HG02884 (cell line): Measurements from ENCODE around the gene RIC8B.
"Not testable (repeated sequence)": the region's sequence is repeated elsewhere in the genome, so short reads cannot be mapped to it uniquely, and the experiment has no call there.

ENCODE experiments used
- ATAC-seq: cut with Tn5 transposase; IDR thresholded peaks from one replicate; pipeline ENCODE4 v1.9.1; 2021; ENCODE audit warnings: mild to moderate bottlenecking, moderate library complexity; ENCODE audit not compliant: unreplicated experiment

Gene RIC8B, protein sequence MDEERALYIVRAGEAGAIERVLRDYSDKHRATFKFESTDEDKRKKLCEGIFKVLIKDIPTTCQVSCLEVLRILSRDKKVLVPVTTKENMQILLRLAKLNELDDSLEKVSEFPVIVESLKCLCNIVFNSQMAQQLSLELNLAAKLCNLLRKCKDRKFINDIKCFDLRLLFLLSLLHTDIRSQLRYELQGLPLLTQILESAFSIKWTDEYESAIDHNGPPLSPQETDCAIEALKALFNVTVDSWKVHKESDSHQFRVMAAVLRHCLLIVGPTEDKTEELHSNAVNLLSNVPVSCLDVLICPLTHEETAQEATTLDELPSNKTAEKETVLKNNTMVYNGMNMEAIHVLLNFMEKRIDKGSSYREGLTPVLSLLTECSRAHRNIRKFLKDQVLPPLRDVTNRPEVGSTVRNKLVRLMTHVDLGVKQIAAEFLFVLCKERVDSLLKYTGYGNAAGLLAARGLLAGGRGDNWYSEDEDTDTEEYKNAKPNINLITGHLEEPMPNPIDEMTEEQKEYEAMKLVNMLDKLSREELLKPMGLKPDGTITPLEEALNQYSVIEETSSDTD

DNA sequence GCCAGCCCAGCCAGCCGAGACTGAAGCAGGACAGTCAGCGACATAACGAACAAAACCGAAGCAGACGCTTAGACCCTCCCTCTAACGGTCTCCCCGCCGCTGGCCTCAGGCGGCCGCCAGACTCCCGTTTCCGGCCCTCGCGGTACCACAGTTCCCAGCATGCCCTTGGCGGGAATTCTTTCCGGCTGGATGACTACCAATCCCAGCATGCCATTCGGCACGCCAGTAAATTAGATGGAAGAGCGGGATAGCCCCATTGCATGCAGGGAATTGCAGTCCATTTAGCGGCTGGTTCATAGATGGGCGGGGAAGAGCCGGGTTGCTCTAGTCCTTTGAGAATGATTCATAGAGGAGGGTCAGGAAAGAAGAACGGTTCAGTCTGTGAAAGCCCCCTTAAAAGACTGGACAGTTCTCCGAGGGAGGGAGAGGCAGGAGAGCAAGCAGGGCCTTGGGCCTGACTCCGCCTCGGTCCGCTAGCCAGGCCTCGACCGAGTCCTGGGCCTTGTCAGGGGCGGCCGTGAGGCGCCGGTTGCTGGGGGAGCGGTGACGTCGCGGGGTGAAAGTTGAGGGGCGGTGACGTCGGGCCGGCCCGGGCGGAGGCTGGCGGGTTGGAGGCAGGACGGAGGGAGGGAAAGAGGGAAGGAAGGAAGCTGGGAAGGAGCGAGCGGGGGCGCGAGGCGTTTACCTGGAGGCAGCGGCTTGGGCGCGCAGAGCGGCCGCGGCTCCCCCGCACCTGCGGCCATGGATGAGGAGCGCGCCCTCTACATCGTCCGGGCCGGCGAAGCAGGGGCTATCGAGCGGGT lies at the start of gene RIC8B:
RIC8B (plus strand) TSS at position 678 of the 803 bp plus-strand sequence; CDS start at position 742, 64 bp downstream.
- ATAC-seq, result peak; percentile 81

DNA sequence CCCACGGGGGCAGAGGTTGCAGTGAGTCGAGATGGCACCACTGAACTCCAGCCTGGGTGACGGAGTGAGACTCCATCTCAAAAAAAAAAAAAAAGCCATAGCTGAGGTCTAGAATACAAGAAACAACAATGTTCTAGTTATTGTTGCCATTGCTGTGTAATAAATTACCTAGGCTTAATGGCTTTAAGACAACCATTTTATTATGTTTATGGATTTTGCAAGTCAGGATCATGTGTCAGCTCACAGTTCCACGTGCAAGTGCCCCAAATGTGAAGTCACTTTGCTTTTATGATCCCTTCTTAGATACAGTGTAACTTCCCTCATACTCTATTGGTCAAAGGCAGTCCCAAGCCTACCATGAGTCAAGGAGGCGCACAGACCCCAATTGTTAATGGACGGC lies 49.5 kb upstream of the RIC8B start:
- ATAC-seq, result no peak

DNA sequence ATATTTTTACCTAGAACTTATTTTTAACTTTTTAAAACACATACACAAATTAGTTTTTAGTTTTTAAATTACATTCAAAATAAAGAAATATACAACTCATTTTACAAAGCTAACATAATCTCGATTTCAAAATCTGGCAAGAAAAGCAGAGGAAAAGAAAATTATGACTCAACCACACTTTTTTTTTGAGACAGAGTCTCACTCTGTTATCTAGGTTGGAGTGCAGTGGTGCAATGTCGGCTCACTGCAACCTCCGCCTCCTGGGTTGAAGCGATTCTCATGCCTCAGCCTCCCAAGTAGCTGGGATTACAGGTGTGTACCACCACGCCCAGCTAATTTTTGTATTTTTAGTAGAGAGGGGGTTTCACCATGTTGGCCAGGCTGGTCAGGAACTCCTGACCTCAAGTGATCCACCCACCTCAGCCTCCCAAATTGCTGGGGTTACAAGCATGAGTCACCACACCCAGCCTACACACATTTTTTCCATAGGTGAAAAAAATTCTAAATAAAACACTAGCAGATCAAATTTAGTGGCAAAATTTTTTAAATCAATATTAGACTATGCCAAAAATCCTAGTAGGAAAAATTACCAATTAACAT lies 47.8 kb upstream of the RIC8B start:
- ATAC-seq, result not testable (repeated sequence)

DNA sequence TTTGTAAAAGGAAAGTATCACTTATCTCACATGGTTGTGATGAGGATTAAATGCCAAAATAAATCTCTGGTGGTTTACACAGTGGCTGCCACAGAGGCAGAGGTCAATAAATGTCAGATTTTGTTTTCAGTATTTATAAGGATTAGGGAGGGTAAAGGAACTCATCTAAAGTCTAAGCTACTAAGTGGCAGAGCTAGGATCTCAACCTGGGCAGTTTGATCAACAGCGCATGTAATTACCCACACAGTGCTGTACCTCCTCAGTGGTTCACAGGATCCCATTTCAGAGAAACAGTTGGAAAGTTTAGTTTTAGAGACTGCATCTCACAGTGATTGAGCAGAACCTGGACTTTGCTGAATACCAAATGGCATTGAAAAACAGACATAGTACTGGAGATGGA lies 44.9 kb upstream of the RIC8B start:
- ATAC-seq, result no peak

DNA sequence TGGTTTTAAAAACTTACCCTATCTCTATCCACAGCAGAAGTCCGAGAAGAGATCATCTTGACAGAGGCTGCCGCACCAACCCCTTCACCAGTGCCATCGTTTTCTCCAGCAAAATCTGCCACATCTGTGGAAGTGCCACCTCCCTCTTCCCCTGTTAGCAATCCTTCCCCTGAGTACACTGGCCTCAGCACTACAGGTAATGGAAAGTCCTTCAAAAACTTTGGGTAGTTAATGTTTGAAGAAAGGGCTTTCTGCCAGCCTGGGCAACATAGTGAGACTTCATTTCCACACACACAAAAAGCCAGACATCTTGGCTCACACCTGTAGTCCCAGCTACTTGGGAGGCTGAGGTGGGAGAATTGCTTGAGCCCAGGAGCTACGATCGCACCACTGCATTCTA lies 41.6 kb upstream of the RIC8B start:
- no peak for ATAC-seq

DNA sequence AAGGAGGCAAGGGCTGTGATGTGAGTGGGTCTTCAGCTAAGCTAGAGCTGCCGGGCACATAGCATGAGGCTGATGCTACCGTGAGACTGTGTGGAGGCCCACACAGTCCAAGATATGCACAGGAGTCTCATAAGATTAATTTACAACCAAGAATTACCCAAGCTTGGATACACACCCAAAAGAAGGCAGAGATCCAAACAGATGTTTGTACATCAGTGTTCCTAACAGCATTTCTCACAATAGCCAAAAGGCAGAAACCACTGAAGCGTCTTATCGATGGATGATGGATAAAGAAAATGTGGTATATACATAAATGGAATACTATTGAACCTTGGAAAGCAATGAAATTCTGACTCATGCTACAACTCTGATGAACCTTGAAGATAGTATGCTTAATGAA lies 40.8 kb upstream of the RIC8B start:
- ATAC-seq, result no peak

DNA sequence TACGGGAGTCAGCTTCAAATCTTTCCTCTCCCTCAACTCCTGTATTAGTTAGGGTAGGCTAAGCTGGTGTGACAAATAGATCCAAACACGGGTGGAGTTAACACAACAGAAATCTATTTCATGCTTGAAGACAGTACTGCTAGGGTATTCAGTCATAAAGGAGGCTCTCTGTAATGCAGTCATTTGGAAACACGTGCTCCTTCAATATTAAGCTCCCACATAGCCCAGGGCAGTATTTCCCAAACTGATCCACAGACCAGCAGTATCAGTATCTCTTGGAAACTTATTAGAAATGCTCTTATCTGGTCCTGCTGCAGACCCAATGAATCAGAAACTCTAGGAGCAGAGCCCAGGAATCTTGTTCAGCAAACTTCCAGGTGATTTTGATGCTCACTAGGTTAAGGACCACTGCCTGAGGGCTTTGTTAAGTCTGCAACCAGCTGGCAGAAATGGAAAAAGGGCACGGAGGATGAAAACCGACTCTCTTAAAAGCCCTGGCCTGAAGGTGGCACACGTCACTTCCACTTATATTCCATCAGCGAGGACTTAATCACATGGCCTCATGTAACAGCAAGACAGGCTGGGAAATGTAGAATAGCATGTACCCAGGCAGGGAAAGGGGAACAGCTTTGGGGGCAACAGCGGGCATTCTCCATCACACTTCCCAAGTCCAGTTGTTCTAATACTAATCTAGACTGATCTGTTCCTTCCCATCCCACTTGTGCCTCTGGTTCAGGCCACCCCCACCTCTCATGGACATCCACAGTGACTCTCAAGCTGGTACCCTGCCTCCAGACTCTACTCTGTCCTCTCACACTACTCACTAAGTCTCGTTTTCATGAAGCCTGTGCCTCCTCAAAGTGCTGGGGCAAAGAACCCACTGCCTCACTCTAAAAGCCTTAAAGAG lies 38.2 kb upstream of the RIC8B start:
- no peak for ATAC-seq

DNA sequence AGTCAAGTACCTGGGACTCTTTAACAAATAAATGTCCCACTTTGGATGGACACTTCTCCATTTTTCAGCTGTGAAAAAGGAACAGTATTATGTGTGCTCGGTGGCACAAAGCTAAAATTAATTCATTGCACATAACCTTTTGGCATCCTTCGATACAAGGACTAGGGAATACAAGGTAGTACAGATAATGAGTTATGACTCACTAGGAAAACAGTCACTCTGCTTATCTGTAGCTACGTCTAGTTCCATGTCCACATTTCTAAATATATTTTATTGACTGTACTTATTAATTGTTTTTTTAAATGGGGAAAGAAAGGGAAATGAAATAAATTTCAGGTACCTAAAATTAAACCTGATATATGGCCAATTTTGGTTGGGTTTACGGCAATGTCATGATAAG lies 35.2 kb upstream of the RIC8B start:
- no peak for ATAC-seq

DNA sequence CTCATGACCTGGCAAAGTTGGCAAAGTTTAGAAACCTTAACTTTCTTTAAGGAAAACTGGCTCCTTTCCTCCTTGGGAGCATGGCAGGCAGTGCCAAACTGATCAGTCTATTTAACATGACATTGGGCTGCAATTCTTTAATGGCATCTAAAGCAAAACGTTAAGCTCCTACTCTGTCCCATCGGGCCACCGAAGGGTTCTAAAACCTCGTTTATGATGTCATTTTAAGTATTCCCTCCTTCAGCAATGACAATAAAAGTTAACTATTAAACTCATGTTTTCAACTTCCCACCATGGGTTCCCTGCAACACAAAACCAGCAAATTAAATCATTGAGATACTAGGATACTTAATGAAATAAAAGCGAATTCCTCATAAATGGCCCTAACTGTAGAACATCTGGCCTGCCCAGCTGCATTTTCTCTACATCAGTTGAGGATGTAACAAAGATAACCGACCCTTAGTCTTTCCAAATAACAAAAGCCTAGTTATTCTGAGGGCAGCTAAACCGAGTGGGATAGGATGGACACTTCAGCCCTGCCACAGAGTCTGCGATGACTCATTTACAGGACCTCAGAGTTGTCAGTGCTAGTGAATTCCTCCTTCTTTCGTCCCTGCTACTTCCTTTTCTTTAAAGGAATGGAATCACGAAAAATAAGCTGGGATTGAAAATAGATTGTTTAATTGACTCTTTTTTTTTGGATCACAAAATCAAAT lies 34.5 kb upstream of the RIC8B start:
- ATAC-seq, result no peak

DNA sequence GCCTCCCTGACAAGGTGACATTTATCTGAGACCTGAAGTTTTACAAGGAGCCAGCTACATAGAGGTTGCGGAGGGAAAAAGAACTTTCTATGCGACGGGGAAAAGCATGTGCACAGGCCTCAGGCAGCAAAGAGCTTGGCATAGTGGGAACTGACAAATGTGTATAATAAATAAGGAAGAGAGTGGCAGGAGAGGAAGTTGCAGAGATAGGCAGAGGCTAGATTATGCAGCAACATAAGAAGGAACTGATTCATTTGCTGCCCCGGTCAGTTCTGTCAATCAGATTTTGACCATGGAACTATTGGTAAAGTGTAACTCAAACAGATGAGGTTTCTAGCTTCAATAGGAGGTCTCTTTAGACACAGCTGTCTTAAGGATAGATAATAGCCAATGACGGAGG lies 33.7 kb upstream of the RIC8B start:
- no peak for ATAC-seq

DNA sequence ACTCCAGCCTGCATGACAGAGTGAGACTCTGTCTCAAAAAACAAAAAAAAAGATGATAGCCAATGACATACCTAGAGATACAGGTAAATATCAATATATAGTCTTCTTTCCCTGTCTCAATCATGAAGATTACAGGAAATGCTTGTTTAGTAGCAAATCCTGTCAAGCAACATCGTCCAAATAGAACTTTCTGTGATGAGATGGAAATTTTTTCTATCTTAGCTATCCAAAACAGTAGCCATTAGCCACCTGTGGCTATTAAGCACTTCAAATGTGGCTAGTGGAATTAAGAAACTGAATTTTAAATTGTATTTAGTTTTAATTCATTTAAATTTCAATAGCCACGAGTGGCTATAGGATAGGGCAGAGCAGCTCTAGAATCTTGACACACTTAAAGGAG lies 33.2 kb upstream of the RIC8B start:
- no peak for ATAC-seq

DNA sequence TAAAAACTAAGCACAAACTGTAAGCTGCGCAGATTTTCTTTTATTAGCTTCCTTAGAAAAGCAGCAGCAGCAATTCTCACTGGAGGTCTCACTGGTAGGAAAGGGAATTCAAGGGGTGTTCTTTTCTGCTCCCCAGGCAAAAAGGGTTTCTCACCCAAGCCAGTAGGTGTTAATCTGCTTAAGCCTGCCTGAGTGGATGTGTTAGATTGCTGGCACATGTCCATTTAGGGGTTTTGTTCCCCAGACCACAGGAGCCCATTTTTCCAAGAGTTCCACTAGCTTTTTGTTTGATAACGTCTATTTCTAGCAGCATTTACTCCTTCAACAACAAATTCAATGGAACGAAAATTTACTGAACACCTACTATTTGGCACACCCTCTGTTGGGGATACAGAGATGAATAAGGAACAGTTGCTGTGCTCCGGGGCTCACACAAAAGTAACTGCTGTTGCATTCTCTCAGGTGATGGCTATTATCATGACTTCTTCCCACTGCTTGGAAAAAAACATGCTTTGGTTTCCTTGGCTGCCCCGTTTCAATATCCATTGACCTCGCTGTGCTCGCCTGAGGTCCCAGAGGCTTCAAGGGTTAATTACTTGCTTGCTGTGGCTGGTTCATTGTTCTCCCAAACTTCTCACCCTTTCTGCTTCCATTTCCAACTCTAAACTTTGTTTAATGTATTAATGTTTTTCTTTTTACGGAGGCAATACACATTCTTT lies 31.1 kb upstream of the RIC8B start:
- ATAC-seq, result no peak

DNA sequence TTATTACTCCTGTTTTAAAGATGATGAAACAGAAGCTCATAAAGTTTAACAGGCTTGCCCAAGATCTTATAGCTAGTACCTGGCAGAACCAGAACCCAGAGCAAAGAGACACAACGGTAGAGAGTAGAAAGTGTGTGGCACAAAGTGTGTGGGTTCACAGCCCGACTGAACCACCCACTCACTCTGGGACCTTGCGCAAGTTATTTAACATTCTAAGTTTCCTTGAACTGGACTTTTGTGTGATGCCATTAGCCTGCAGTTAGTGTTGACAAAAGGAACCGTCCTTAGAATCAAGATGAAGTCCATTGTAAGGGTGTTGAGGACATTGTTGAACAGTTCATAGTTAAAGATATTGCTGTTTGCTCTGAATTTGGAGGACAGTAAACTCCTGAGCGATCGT lies 29.9 kb upstream of the RIC8B start:
- ATAC-seq, result no peak

DNA sequence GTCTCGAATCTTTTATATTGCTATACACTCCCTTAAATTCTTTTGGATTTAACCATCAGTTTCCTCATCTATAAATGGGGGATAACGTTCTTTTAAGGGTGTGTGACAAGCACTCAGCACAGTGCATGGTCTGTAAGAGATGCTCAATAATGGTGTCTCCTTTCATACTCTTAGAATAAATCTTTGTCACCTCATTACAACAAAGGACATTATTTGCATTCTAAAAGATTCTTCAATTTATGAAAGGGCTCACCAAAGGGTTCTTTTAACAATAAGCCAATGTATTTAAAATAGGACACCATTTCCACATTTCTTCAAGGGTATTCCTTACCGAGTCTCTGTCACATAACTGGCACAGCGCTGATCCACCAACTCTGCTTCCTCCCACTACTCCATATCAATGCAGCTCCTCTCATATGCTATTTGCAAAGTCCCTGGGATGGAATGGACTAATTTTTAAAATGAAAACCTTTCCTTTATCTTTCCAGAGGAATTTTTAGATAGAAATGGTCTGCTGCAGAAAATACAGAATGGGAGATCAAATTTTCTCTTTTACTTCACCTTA lies 29.2 kb upstream of the RIC8B start:
- ATAC-seq, result no peak

DNA sequence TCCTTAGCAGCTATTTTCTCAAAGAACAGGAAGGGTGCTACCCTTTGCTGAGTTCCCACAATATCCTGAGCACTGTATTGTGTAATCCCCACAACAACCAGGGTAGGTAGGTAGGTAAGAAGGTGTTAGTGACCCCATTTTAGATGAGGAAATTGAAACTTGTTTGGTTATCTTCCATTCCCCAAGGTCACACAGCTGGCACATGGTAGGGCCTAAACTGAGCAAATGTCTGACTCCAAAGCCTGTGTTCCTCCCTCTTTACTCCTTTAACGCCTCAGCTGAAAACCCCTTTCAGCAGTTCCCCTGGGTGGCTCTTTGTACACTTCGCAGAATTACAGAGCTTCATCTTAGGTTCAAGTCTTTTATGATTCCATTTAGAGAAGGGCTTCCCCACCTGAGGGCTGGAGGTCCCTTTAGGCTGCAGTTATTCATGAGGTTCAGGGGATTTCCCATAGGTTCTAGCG lies 26.5 kb upstream of the RIC8B start:
- no peak for ATAC-seq

DNA sequence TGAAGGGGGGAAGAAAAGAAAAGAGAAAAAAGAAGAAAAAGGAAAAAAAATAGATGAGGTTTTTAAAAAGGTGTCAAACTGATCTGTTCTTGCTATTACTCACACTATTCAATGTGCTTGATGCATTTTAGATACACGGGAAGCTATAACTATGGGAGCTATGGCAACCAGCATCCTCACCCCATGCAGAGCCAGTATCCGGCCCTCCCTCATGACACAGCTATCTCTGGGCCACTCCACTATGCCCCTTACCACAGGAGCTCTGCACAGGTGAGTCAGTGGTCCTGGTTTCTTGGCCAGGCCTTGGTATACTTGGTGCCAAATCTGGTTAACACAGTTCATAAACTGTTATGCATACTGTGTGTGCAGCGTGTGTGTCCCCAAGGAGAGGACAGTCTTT lies 24.0 kb upstream of the RIC8B start:
- no peak for ATAC-seq

DNA sequence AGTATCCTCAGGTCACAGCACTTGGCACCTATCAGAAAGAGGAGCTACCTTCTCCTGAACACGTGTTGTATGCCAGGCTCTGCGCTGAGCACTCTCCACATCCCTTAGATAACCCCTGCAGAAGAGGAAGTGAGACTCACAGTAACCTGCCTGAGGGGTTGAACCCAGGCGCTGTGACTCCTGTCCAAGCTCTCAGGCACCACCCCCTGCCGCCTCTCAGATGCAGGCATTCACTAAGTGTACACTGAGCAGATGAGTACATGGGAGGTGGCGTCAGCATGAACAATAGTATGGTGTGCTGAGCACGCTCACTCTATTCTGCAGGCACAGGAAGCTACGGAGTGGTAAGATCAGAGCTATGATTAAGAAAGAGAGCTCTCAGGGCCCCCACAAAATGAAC lies 21.0 kb upstream of the RIC8B start:
- peak; percentile 99 for ATAC-seq

DNA sequence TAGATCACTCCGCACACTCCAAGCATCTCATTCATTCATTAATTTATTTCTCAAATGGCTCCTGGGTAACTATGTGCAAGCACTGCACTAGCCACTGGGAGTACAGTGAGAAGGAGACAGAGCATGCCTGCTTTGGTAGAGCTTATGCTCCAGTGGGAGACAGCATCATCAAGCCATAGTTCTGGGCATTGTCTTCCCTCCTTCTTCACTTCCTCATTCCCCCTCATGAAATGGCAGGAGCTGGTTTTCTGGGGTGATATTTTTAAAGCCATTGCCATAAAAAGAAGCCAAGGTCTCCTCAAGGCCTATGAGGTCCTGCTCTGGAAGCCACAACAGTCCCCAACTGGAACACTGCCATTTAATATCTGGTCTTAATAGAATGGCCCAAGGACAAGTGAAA lies 20.2 kb upstream of the RIC8B start:
- ATAC-seq, result no peak
